NCI-H226 (cell line): Measurements from ENCODE around the gene RAB5IF.
A peak's percentile ranks its signal among the peaks of the same experiment; 100 is the strongest.
"Not testable (repeated sequence)": the region's sequence is repeated elsewhere in the genome, so short reads cannot be mapped to it uniquely, and the experiment has no call there.

Experiments used
- DNase-seq: peaks from one replicate; pipeline ENCODE4 v3.0.0-alpha.2; 2015

The RAB5IF gene, protein sequence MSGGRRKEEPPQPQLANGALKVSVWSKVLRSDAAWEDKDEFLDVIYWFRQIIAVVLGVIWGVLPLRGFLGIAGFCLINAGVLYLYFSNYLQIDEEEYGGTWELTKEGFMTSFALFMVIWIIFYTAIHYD

GRCh38 chr20:36605399-36606157 is at the start of gene RAB5IF:
Gene RAB5IF (plus strand): TSS chr20:36605779. CDS start chr20:36605952, 173 bp downstream.
- peak; percentile 96 for DNase-seq

DNA sequence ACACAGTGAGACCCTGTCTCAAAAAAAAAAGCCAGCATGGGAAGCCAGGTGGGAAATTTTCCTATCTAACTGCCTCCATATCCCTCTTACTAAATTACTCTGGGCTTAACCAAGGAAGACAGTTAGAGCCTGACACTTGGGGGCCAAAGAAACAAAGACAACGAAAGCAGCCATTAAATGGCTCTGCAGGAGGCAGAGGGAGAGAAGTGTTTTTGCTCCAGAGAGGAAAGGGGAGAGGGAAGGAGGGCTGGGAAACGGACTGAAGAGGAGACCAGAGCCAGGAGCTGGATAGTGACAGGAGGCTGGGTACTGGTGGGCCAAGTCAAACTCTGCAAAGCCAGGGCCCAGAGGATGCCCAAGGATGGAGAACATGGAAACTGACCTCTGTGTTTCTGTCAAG is 42.9 kb upstream of the RAB5IF start:
- no peak for DNase-seq

- DNase-seq: no peak
Observed at GRCh38 chr20:36563374-36563773, 42.2 kb upstream of the RAB5IF start.

- DNase-seq: not testable (repeated sequence)
Observed at GRCh38 chr20:36564078-36564725, 41.4 kb upstream of the RAB5IF start.

- DNase-seq: not testable (repeated sequence)
Observed at GRCh38 chr20:36564726-36565121, 40.9 kb upstream of the RAB5IF start.

GRCh38 chr20:36565520-36565919 is 40.1 kb upstream of the RAB5IF start:
- no peak for DNase-seq

- peak; percentile 83 for DNase-seq
Observed at GRCh38 chr20:36569847-36570429, 35.6 kb upstream of the RAB5IF start.

DNA sequence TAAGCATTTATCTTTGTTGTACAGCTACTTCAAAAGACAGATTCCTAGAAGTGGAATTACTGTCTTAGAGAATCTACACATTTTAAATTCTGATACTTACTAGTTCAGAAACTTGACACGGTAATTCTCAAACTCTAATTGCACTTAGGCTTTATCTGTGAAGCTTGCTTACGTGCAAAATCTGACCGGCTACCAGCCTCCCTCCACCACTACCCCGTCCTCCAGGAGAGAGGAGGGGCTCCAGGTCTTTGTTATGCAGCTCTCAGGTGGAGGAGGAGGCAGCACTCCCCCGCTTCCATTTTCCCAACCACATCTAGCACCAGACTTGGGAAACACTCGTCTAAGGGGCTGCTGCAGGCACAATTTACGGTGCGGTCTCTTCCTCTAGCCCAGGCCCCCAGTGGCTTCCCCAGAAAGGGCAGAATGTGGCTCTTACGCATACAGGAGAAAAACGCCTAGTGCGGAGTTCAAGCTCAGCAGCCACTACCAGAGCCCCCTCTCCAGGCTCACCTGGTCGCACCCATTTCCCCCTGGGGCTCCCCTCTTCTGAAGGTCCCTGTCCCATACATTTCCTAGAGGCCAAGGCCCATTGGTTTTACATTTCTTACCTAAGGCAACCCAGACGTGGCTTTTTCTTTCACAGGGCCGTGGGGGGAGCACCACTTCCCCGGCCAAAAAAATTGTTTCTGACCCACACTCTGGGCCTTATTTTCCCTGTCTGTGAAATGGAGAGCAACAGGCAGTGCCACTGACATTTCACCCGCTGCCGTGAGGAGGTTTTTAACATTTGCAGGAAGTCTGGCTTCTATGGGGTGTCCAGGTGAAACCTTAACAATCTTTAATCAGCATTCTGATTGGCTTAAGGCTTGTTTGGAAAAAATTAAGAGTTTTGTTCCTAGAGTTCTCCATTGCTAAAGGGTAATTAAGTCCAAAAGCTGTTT is 33.7 kb upstream of the RAB5IF start:
- no peak for DNase-seq

DNA sequence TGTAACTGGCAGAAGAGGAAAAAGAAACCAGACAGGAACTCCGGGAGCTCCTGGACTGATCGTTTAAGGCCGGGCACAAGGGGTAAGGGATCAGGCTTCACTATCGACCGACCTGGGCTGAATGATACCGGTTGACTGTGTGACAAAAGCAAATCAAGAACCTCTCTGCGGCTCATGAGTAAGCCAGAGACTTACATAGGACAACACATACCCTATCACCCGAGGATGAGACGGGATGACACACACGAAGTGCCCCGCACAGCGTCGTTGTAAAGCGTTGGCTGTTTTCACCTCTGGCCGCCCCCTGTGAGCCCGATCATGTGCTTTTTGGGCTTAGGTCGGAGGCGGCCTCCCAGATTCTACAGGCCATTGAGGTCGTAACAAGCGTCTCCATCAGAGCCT is 32.9 kb upstream of the RAB5IF start:
- no peak for DNase-seq

- DNase-seq: peak; percentile 85
Observed at GRCh38 chr20:36573103-36573797, 32.3 kb upstream of the RAB5IF start, which contains the start of gene TGIF2. Gene TGIF2 (plus strand): TSS chr20:36573597. CDS start chr20:36578775, 5,178 bp downstream.

DNA sequence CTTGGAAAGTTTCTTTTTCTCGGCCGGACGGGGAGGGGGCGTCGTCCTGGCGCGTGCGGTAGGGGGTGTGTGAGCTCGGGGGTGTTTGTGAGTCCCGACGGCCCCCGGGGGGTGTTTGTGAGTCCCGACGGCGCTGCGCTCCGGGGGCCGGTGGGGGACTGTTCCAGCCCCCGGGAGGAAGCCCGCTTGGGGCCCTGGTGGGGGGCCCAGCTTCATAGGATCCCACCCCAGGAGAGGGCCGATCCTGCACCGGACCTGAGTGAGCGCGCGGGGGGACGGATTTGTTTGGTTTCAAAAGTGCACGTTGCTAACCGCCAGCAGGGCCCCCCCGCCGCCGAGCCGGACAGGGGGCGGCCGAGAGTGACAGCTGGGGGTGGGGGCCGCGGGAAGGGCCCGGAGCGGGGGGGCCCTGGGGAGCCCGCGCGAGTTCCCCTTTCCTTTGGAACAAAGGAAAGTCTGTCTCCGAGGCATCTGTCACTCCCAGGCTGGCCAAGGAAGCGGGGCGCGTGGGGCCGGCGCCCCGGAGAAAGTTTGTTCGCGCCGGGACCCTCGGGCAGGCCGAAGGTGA is 31.7 kb upstream of the RAB5IF start:
- DNase-seq: no peak

DNA sequence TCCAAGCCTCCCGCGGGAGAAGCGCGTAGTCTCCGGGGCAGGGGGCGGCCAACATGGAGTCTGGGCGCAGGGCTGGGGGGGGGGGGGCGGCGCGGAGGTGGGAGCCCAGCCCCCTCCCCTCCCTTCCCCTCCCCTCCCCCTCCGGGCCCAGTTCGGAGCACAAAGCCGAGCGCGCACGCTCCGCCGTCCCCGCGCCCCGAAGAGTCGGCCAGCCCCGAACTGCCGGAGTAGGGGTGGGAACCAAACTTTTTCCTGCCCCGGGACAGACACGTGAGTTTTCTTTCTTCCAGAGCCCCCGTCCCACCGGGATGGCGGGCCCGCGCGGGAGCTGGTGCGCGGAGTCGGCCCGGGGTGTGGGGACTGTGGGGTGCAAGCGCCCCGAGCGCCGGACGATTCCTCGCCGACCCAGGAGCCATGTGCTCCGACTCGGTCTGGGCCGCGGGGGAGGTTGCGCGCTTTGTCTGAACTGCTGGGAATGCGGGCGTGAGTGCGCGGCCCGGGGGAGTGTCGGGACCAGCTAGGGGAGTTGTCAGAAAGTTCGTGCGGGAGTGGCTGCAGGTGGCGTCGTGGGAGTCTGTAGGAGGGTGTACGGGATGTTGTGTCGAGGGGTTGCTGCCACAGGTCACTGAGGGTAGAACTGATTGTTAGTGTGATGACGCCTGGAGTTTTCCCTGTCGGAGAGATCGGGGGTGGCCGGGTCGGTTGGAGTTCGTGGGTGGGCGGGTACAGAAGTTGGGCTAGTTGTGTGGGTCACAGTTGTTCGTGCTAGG is 31.0 kb upstream of the RAB5IF start:
- peak; percentile 85 for DNase-seq

- no peak for DNase-seq
Observed at GRCh38 chr20:36576081-36576445, 29.5 kb upstream of the RAB5IF start.

DNA sequence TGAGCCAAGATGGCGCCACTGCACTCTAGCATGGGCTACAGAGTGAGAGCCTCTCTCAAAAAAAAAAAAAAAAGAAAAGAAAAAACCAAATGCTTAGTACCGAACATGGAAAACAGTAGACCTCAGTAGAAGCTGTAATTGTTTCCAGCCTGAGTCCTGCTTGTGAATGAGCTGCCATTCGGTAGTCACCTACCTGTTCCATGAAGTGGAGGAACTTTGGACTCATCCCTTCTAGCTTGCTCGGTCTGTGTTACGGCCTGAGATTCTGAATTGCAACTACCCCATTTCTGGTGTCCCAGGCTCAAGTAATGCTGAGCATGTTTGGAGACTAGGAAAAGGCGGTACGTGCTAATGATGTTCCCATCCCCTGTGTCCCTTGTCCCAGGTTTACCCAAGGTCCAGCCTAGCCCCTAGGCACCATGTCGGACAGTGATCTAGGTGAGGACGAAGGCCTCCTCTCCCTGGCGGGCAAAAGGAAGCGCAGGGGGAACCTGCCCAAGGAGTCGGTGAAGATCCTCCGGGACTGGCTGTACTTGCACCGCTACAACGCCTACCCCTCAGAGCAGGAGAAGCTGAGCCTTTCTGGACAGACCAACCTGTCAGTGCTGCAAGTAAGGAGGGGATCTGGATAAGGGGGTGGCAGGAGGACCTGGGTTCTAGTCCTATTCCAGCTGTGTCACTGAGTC is 27.1 kb upstream of the RAB5IF start:
- DNase-seq: no peak

GRCh38 chr20:36579996-36580545 is 25.5 kb upstream of the RAB5IF start:
- DNase-seq: peak; percentile 23

- no peak for DNase-seq
Observed at GRCh38 chr20:36582322-36582721, 23.3 kb upstream of the RAB5IF start.

GRCh38 chr20:36582821-36583220 is 22.8 kb upstream of the RAB5IF start:
- no peak for DNase-seq

DNA sequence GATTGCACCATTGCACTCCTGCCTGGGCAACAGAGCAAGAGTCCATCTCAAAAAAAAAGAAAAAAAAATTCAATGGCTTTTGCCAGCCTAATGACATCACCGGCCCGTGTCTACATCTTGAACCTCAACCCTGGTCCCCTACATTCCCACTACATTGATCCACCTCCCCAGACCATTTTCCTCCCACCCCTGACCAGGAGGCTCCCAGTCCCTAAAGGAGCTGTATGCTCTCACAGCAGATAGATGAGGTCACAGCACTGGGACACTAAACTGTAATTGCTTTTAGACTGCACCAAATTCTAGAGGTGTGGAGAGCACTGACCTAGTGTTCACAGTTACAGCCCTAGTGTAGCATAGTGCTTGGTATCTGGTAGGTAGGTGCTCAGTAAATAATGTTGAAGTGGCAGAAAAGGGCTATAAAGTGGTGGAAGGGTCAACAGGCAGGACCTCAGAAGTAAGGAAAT is 21.5 kb upstream of the RAB5IF start:
- DNase-seq: no peak

GRCh38 chr20:36585410-36586125 is 20.0 kb upstream of the RAB5IF start:
- peak; percentile 22 for DNase-seq
